HepG2 (cell line): ENCODE results near the gene ABHD10. TPM values are rescaled to one million over a fixed set of nuclear protein-coding genes. Genes with fewer than 3 reads are reported as not detected.

Source experiments
- ATAC-seq: fragments of 200-7000 bp; cut with Tn5 transposase; 3 replicates; pipeline ENCODE4 v1.9.1; 2020; ENCODE audit warnings: mild to moderate bottlenecking, moderate library complexity
- BruUV-seq: library from RNA; stranded (reverse); fragments of 400-500 nt; replicated peaks from 2 replicates; lab custom pipeline; 2021; lab: Mats Ljungman, UMichigan
- CTCF ChIA-PET: fragments of 300-600 bp; formaldehyde crosslinking; extraction: SDS; loops from one replicate; lab custom pipeline; 2021; ENCODE audit warnings: low total read pairs, inconsistent platforms, low intra/inter-chr PET ratio; lab: Yijun Ruan, JAX
- POLR2A ChIA-PET: fragments of 350-600 bp; sonication (Branson Sonifier 250); formaldehyde crosslinking; loops from one replicate; lab custom pipeline; 2020; ENCODE audit warnings: antibody characterized with exemption, inconsistent platforms; lab: Yijun Ruan, JAX
- DNase-seq: peaks from one replicate; pipeline ENCODE4 v3.0.0-alpha.2; 2015; ENCODE audit warnings: low spot score
- FAIRE-seq: peaks from 3 replicates; lab custom pipeline; 2011; peaks lifted over from hg19 to GRCh38; lab: Jason Lieb, UNC
- H2AFZ ChIP-seq: one replicate; pipeline ENCODE4 v1.6.1; 2011; ENCODE audit warnings: low read length, inconsistent platforms
- H3K27ac ChIP-seq: fragments of 300-600 bp; 3 replicates; pipeline ENCODE4 v1.8.0; 2011; ENCODE audit warnings: mixed run types, mild to moderate bottlenecking, mixed read lengths, low read length, inconsistent platforms; ENCODE audit not compliant: insufficient read depth; ENCODE audit errors: extremely low read length
- H3K27me3 ChIP-seq, 2 experiments: fragments of 200-600 bp in 1 of 2; 2 replicates in 1 of 2; 3 replicates in 1 of 2; pipeline versions ENCODE4 v1.6.0 to v1.8.0; 2011; ENCODE audit warnings: low read length in 2 of 2, mild to moderate bottlenecking in 2 of 2, moderate library complexity in 2 of 2, inconsistent platforms in 1 of 2; ENCODE audit not compliant: insufficient read depth in 2 of 2, control insufficient read depth in 1 of 2
- H3K36me3 ChIP-seq, 2 experiments: fragments of 200-600 bp in 1 of 2; replicated peaks in 1 of 2; 2 replicates in 1 of 2; 3 replicates in 1 of 2; pipeline versions ENCODE4 v1.5.1 to v1.8.0; 2011; ENCODE audit warnings: low read length in 2 of 2, inconsistent platforms in 1 of 2; ENCODE audit not compliant: insufficient read depth in 2 of 2, control insufficient read depth in 1 of 2
- H3K4me1 ChIP-seq: 2 replicates; pipeline ENCODE4 v1.5.1; 2012; ENCODE audit warnings: low read length, inconsistent platforms; ENCODE audit not compliant: insufficient read depth
- H3K4me2 ChIP-seq: 2 replicates; pipeline ENCODE4 v1.6.0; 2011; ENCODE audit warnings: low read depth, low read length, inconsistent platforms
- H3K4me3 ChIP-seq, 3 experiments: fragments of 200-600 bp in 1 of 3; sonication (generic), shearing (Covaris generic) in 1 of 3; replicated peaks in 1 of 3; 2 replicates each; pipeline ENCODE4 v1.5.1; 2011 to 2016; ENCODE audit warnings: low read length in 3 of 3, inconsistent platforms in 2 of 3, low read depth in 2 of 3, mild to moderate bottlenecking in 2 of 3, control low read depth in 1 of 3, mixed read lengths in 1 of 3; ENCODE audit not compliant: insufficient read depth in 1 of 3
- H3K79me2 ChIP-seq: one replicate; pipeline ENCODE4 v1.6.1; 2011; ENCODE audit warnings: low read length, inconsistent platforms; ENCODE audit not compliant: insufficient read depth
- H3K9ac ChIP-seq: 2 replicates; pipeline ENCODE4 v1.6.0; 2011; ENCODE audit warnings: mild to moderate bottlenecking, low read depth, low read length, inconsistent platforms; ENCODE audit not compliant: insufficient read depth
- H3K9me3 ChIP-seq: 2 replicates; pipeline ENCODE4 v1.5.1; 2012; ENCODE audit warnings: mild to moderate bottlenecking, low read length
- H4K20me1 ChIP-seq: 2 replicates; pipeline ENCODE4 v1.6.0; 2011; ENCODE audit warnings: inconsistent platforms, mild to moderate bottlenecking, low read length, moderate library complexity; ENCODE audit not compliant: insufficient read depth
- ATF1 ChIP-seq: IDR thresholded peaks from 2 replicates; pipeline ENCODE4 v1.6.1; 2016; ENCODE audit warnings: mild to moderate bottlenecking, control low read depth
- CBX1 ChIP-seq: IDR thresholded peaks from one replicate; pipeline ENCODE4 v1.6.1; 2016; ENCODE audit warnings: antibody characterized with exemption, low read depth
- MIER2 ChIP-seq: IDR thresholded peaks from 2 replicates; pipeline ENCODE4 v1.6.1; 2016; ENCODE audit warnings: missing biosample characterization, missing genetic modification reagents
- NPAS2 ChIP-seq: sonication (generic); formaldehyde crosslinking; IDR thresholded peaks from 2 replicates; pipeline ENCODE4 v1.8.0; 2022; ENCODE audit warnings: mild to moderate bottlenecking, missing genetic modification reagents, borderline replicate concordance
- NR2F2 ChIP-seq: IDR thresholded peaks from 2 replicates; pipeline ENCODE4 v1.6.1; 2012; ENCODE audit warnings: low read depth, inconsistent platforms, borderline replicate concordance
- PCBP2 ChIP-seq: fragments of 200-400 bp; formaldehyde crosslinking; optimal IDR thresholded peaks from 2 replicates; pipeline ENCODE3; 2018; ENCODE audit warnings: low read length, low read depth; ENCODE audit not compliant: poor library complexity, severe bottlenecking
- ZFP37 ChIP-seq: sonication (generic); formaldehyde crosslinking; IDR thresholded peaks from 2 replicates; pipeline ENCODE4 v1.4.0; 2020; ENCODE audit warnings: missing genetic modification reagents, borderline replicate concordance
- ZNF10 ChIP-seq: sonication (generic); formaldehyde crosslinking; IDR thresholded peaks from 2 replicates; pipeline ENCODE4 v1.4.0; 2020; ENCODE audit warnings: mild to moderate bottlenecking, low read depth, missing genetic modification reagents, borderline replicate concordance
- ZNF207 ChIP-seq: fragments of 450-650 bp; IDR thresholded peaks from 2 replicates; pipeline ENCODE4 v1.6.1; 2016; ENCODE audit warnings: antibody characterized with exemption, borderline replicate concordance
- ZNF263 ChIP-seq: sonication (generic); formaldehyde crosslinking; IDR thresholded peaks from 2 replicates; pipeline ENCODE4 v1.4.0; 2020; ENCODE audit warnings: missing genetic modification reagents
- ZNF44 ChIP-seq: sonication (generic); formaldehyde crosslinking; IDR thresholded peaks from 2 replicates; pipeline ENCODE4 v1.5.1; 2020; ENCODE audit warnings: mild to moderate bottlenecking, missing genetic modification reagents
- ZNF563 ChIP-seq: sonication (generic); formaldehyde crosslinking; IDR thresholded peaks from 2 replicates; pipeline ENCODE4 v1.8.0; 2022; ENCODE audit warnings: mild to moderate bottlenecking, moderate library complexity, missing genetic modification reagents
- WGBS: methylation state at CpG from one replicate; pipeline ENCODE4 v1.1.6; 2017; ENCODE audit warnings: low lambda C conversion rate; 5-methylcytosine and 5-hydroxymethylcytosine counted together
- in situ Hi-C: cut with HindIII; loops from 2 replicates; pipeline ENCODE4 v1.10.0; 2017; ENCODE audit warnings: low pct_unique_long_range_greater_than_20kb; ENCODE audit not compliant: extremely low pct_ligation_motif_present
- intact Hi-C: fragments of 100-400 bp; cut with micrococcal nuclease; formaldehyde crosslinking; loops from one replicate; pipeline ENCODE4 v1.10.0; 2022; ENCODE audit not compliant: unreplicated experiment
- polyA plus RNA-seq, 8 experiments: library from polyadenylated mRNA; depleted of rRNA in 3 of 8; stranded (reverse) in 7 of 8; unstranded in 1 of 8; fragments of >200 nt; fragmentation: Illumina TruSeq in 4 of 8; extraction: Trizol in 4 of 8; gene quantifications; 2 replicates each; pipeline versions ENCODE4 v1.2.1 to v1.2.3, GENCODE V29; 2011 to 2016; ENCODE audit warnings: low read depth in 4 of 8, missing spikeins in 1 of 8, mixed read lengths in 1 of 8; ENCODE audit not compliant: insufficient read depth in 1 of 8
- total RNA-seq, 5 experiments: library from RNA; depleted of rRNA; stranded (reverse); fragments of >200 nt; fragmentation: Illumina TruSeq; extraction: Trizol; gene quantifications; 2 replicates each; pipeline ENCODE4 v1.2.3, GENCODE V29; 2016; ENCODE audit warnings: low read depth in 1 of 5
- TF ChIP-seq, protein P1 (sequence below): IDR thresholded peaks from 2 replicates; pipeline ENCODE4 v1.6.1; 2016; ENCODE audit warnings: low read depth
- TF ChIP-seq, protein P2 (sequence below): fragments of 450-650 bp; IDR thresholded peaks from 2 replicates; pipeline ENCODE4 v1.6.1; 2017; ENCODE audit warnings: mild to moderate bottlenecking

ABHD10 gene
- total and polyA plus RNA-seq, 2 of the 13 experiments (the other 11 are each of a cell fraction or from before 2014, with no cell fraction given), result 22.8 to 50.2 TPM

DNA sequence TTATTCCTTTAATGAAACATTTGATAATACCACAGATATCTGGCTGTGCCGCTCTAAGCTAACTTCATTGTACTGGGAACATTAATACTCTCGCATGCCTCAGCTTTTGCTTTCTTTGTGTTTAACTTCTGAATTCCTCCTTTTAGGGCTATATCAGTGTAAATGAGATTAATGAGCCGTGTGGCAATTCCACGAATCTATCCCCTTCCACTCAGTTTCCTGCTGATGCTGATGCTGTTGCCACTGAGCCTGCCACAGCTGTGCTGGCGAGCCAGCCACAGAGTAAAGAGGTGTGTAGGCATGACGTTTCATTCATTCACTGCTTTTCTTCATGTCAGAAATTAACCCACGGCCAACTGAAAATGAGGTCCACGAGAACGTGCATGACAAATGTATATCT, 30.0 kb upstream of the ABHD10 start:
- H3K4me1 ChIP-seq, result no peaks in the 10 kb centered on the region
- no peak overlapping the region for H3K4me2 ChIP-seq
- no peaks in the 10 kb centered on the region for H3K9me3 ChIP-seq
- TF ChIP-seq NPAS2 (CRISPR knock-in tag) (no peak), ZFP37 (CRISPR knock-in tag) (no peak), ZNF10 (no peak), ATF1 (no peak), NR2F2 (no peak), ZNF263 (CRISPR knock-in tag) (no peak)
- TF ChIP-seq, all 625 proteins: peak for 0
- POLR2A ChIA-PET, result no interaction called here
- no peak overlapping the region for H2AFZ ChIP-seq
- no peak overlapping the region for H3K27ac ChIP-seq
- BruUV-seq, result no TSS peak
- no peak overlapping the region for H3K4me3 ChIP-seq
- in situ Hi-C loops, result no loop called here
- no peaks in the 10 kb centered on the region for H3K27me3 ChIP-seq
- ATAC-seq (no peak), DNase-seq (no peak), FAIRE-seq (no peak)
- no peaks in the 10 kb centered on the region for H3K79me2 ChIP-seq
- H3K9ac ChIP-seq, result no peak overlapping the region
- peaks cover 2 to 19% of the 10 kb centered on the region in 2 experiments; a peak in 3 of 5 replicates for H3K36me3 ChIP-seq
- intact Hi-C loops, result no loop called here
- no peaks in the 10 kb centered on the region for H4K20me1 ChIP-seq
- CTCF ChIA-PET, result no interaction called here
- whole genome bisulfite sequencing, result 96% methylated on average over 9 of the region's 9 CpGs

DNA sequence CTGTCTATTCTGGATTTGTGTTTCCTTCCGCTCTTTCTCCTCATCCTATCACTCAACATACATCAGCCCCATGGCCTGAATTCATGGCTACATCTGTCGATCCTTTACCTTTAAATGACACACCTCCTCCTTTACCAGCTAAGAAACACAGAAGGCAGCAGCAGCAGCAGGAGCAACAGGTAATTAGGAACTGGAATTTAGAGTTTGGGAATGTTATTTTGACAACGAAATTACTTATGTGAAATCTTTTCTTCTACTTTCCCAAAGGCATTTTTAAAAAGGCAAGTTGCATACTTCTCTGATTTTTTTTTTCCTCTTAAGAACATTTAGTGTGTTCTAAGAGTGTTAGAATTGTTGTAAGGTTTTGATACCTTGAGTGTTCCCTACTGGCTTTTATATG, 29.1 kb upstream of the ABHD10 start:
- Histone ChIP-seq H3K9ac (no peak overlapping the region), H2AFZ (no peak overlapping the region)
- in situ Hi-C loops, result no loop called here
- TF ChIP-seq ZNF207 (no peak), CBX1 (no peak), MIER2 (CRISPR knock-in tag) (no peak), ZNF44 (no peak), PCBP2 (no peak), ZNF563 (no peak)
- TF ChIP-seq, protein P1, sequence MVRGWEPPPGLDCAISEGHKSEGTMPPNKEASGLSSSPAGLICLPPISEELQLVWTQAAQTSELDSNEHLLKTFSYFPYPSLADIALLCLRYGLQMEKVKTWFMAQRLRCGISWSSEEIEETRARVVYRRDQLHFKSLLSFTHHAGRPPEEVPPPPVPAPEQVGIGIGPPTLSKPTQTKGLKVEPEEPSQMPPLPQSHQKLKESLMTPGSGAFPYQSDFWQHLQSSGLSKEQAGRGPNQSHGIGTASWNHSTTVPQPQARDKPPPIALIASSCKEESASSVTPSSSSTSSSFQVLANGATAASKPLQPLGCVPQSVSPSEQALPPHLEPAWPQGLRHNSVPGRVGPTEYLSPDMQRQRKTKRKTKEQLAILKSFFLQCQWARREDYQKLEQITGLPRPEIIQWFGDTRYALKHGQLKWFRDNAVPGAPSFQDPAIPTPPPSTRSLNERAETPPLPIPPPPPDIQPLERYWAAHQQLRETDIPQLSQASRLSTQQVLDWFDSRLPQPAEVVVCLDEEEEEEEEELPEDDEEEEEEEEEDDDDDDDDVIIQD (CRISPR knock-in tag), result no peak
- TF ChIP-seq, protein P2, sequence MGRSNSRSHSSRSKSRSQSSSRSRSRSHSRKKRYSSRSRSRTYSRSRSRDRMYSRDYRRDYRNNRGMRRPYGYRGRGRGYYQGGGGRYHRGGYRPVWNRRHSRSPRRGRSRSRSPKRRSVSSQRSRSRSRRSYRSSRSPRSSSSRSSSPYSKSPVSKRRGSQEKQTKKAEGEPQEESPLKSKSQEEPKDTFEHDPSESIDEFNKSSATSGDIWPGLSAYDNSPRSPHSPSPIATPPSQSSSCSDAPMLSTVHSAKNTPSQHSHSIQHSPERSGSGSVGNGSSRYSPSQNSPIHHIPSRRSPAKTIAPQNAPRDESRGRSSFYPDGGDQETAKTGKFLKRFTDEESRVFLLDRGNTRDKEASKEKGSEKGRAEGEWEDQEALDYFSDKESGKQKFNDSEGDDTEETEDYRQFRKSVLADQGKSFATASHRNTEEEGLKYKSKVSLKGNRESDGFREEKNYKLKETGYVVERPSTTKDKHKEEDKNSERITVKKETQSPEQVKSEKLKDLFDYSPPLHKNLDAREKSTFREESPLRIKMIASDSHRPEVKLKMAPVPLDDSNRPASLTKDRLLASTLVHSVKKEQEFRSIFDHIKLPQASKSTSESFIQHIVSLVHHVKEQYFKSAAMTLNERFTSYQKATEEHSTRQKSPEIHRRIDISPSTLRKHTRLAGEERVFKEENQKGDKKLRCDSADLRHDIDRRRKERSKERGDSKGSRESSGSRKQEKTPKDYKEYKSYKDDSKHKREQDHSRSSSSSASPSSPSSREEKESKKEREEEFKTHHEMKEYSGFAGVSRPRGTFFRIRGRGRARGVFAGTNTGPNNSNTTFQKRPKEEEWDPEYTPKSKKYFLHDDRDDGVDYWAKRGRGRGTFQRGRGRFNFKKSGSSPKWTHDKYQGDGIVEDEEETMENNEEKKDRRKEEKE, result no peak
- TF ChIP-seq, all 625 proteins: peak for 0
- ChIA-PET POLR2A (no interaction called here), CTCF (no interaction called here)
- 93% methylated on average over 3 of the region's 3 CpGs for WGBS
- H3K4me3 ChIP-seq, result no peak overlapping the region
- no peak overlapping the region for H3K4me2 ChIP-seq
- H4K20me1 ChIP-seq, result no peaks in the 10 kb centered on the region
- no peaks in the 10 kb centered on the region for H3K4me1 ChIP-seq
- H3K27ac ChIP-seq, result no peak overlapping the region
- DNase-seq, result no peak
- no peaks in the 10 kb centered on the region for H3K27me3 ChIP-seq
- no peaks in the 10 kb centered on the region for H3K9me3 ChIP-seq
- intact Hi-C loops, result no loop called here
- ATAC-seq, result no peak
- FAIRE-seq, result no peak
- H3K36me3 ChIP-seq, result peaks cover 2 to 17% of the 10 kb centered on the region in 2 experiments; a peak in 3 of 5 replicates
- no TSS peak for BruUV-seq
- H3K79me2 ChIP-seq, result no peaks in the 10 kb centered on the region
